WERI-Rb-1 (cell line): ENCODE measurements around the gene TNIP1.

Experiments used
- DNase-seq: peaks from one replicate; pipeline ENCODE4 v3.0.0-alpha.2; 2020
- H3K27ac ChIP-seq: fragments of 250-450 bp; sonication (Bioruptor Pico); 2 replicates; pipeline ENCODE4 v1.5.1; 2020; ENCODE audit warnings: mild to moderate bottlenecking, moderate library complexity
- H3K27me3 ChIP-seq: fragments of 250-450 bp; sonication (Bioruptor Pico); 2 replicates; pipeline ENCODE4 v1.5.1; 2021; ENCODE audit warnings: mild to moderate bottlenecking, low read depth, moderate library complexity; ENCODE audit not compliant: insufficient read depth, severe bottlenecking
- H3K36me3 ChIP-seq: fragments of 250-450 bp; sonication (Bioruptor Pico); 2 replicates; pipeline ENCODE4 v1.5.1; 2020; ENCODE audit warnings: mild to moderate bottlenecking, moderate library complexity
- H3K4me3 ChIP-seq: 2 replicates; pipeline ENCODE4 v1.5.1; 2011; ENCODE audit warnings: low read depth, mild to moderate bottlenecking, control low read depth, low read length
- H3K9me3 ChIP-seq: fragments of 250-450 bp; sonication (Bioruptor Pico); 2 replicates; pipeline ENCODE4 v1.5.1; 2021; ENCODE audit warnings: mild to moderate bottlenecking, moderate library complexity; ENCODE audit not compliant: severe bottlenecking
- CTCF ChIP-seq: IDR thresholded peaks from 2 replicates; pipeline ENCODE4 v1.5.1; 2011; ENCODE audit warnings: low read depth, mild to moderate bottlenecking, control low read depth, inconsistent platforms, low read length

Gene TNIP1

GRCh38 chr5:151077419-151077818 lies 3.4 kb downstream of the TNIP1 start:
- H3K27ac ChIP-seq: no peak overlapping the region
- H3K9me3 ChIP-seq: no peaks in the 10 kb centered on the region
- no peak overlapping the region for H3K4me3 ChIP-seq
- no peak for TF ChIP-seq CTCF
- no peak for DNase-seq
- H3K36me3 ChIP-seq: 0 out of 2 replicates have a peak, but pooled peaks cover 2% of the 10 kb centered on the region
- H3K27me3 ChIP-seq: no peaks in the 10 kb centered on the region

- Histone ChIP-seq H3K9me3 (no peaks in the 10 kb centered on the region), H3K27ac (no peak overlapping the region), H3K36me3 (0 out of 2 replicates have a peak, but pooled peaks cover 2% of the 10 kb centered on the region), H3K4me3 (no peak overlapping the region), H3K27me3 (no peaks in the 10 kb centered on the region)
- no peak for DNase-seq
- TF ChIP-seq CTCF: no peak
These were observed 4.2 kb downstream of the TNIP1 start for GRCh38 chr5:151076616-151077015.

- Histone ChIP-seq H3K9me3 (no peaks in the 10 kb centered on the region), H3K36me3 (0 out of 2 replicates have a peak, but pooled peaks cover 2% of the 10 kb centered on the region), H3K27me3 (no peaks in the 10 kb centered on the region), H3K4me3 (no peak overlapping the region), H3K27ac (no peak overlapping the region)
- no peak for DNase-seq
- no peak for TF ChIP-seq CTCF
These were observed 5.0 kb downstream of the TNIP1 start for GRCh38 chr5:151075698-151076331.

GRCh38 chr5:151074557-151074956 lies 6.3 kb downstream of the TNIP1 start:
- no peaks in the 10 kb centered on the region for H3K36me3 ChIP-seq
- no peak for TF ChIP-seq CTCF
- no peaks in the 10 kb centered on the region for H3K9me3 ChIP-seq
- no peak overlapping the region for H3K27ac ChIP-seq
- no peak overlapping the region for H3K4me3 ChIP-seq
- no peaks in the 10 kb centered on the region for H3K27me3 ChIP-seq
- no peak for DNase-seq

GRCh38 chr5:151073280-151073679 lies 7.6 kb downstream of the TNIP1 start:
- H3K36me3 ChIP-seq: no peaks in the 10 kb centered on the region
- no peaks in the 10 kb centered on the region for H3K27me3 ChIP-seq
- no peak for TF ChIP-seq CTCF
- no peaks in the 10 kb centered on the region for H3K9me3 ChIP-seq
- H3K27ac ChIP-seq: no peak overlapping the region
- H3K4me3 ChIP-seq: no peak overlapping the region
- DNase-seq: no peak

- no peaks in the 10 kb centered on the region for H3K36me3 ChIP-seq
- TF ChIP-seq CTCF: no peak
- H3K9me3 ChIP-seq: no peaks in the 10 kb centered on the region
- no peak for DNase-seq
- H3K27me3 ChIP-seq: no peaks in the 10 kb centered on the region
- no peak overlapping the region for H3K4me3 ChIP-seq
- no peak overlapping the region for H3K27ac ChIP-seq
These were observed 8.2 kb downstream of the TNIP1 start for GRCh38 chr5:151072630-151073025.
